ENCODE data around the gene RMP24.
"Not testable (repeated sequence)": the region's sequence is repeated elsewhere in the genome, so short reads cannot be mapped to it uniquely, and the experiment has no call there.

Gene RMP24

GRCh38 chr18:35972197-35973000, at the start of gene RMP24:
Gene RMP24, plus strand, starts transcription at chr18:35972679.
- peak; percentile 87 for DNase-seq (ENCODE audit: low read depth)

DNA sequence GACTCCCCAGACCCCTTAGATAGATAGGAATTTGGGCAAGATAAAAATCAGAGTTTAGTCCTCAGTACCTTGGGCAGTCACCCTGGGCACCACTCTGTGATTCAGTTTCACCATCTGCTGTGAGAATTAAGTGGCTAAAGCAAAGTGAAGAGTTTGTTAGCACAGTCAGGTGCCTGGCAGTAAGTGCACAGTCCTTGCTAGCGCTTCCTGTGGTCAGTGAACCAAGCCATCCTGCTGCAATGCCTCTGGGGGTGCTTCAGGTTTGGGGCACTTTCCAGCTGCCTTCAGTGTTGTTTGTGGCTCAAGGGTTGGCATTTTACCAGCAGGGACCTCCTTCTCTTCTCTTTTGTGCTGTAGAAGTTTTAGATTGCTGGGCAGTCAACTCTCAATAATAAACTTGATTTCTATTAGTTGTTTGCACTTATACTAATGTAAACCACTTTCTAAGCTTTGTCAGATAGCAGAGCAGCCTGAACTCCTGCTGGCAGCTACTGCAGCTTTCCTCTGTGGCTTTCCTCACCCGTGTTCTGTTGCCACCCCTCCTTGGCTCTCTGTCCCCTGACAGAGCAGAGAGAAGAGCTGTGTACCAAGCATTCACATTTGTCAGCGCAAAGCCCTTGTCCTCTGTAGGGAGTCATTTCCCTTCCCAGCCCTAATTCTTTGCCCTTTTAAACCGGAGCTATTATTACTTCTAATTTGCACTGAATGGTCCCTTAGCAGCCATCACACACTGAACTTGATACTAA, 48.4 kb upstream of the RMP24 start:
- DNase-seq (ENCODE audit: low read depth) = no peak

- no peak for DNase-seq (ENCODE audit: low read depth)
Measured at GRCh38 chr18:35926884-35927283, 45.6 kb upstream of the RMP24 start.

DNA sequence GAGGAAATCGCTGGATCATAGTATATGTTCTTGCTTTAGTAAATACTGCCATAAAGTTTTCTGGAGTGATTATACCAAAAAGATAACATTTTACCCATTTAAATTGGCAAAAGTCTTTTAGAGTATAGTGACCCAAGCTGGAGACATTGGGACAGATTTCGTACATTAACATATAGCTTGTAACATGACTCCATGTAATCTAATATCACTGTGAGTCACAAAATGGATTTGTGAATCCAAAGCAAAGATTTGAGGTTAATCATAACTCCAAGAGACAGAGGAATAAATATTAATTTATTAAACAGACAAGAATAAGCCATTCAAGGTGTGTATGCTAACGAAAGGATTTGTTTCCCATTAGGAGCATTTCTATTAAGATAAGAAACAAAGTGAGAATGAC, 45.0 kb upstream of the RMP24 start:
- DNase-seq (ENCODE audit: low read depth) = no peak

GRCh38 chr18:35933982-35934381, 38.5 kb upstream of the RMP24 start:
- DNase-seq (ENCODE audit: low read depth) = no peak

- no peak for DNase-seq (ENCODE audit: low read depth)
Measured at GRCh38 chr18:35934891-35935290, 37.6 kb upstream of the RMP24 start.

GRCh38 chr18:35935805-35936204, 36.7 kb upstream of the RMP24 start:
- DNase-seq (ENCODE audit: low read depth) = no peak

GRCh38 chr18:35936951-35937350, 35.5 kb upstream of the RMP24 start:
- no peak for DNase-seq (ENCODE audit: low read depth)

GRCh38 chr18:35938158-35938557, 34.3 kb upstream of the RMP24 start:
- no peak for DNase-seq (ENCODE audit: low read depth)

GRCh38 chr18:35938562-35938961, 33.9 kb upstream of the RMP24 start:
- DNase-seq (ENCODE audit: low read depth) = no peak

- no peak for DNase-seq (ENCODE audit: low read depth)
Measured at GRCh38 chr18:35939138-35939537, 33.3 kb upstream of the RMP24 start.

DNA sequence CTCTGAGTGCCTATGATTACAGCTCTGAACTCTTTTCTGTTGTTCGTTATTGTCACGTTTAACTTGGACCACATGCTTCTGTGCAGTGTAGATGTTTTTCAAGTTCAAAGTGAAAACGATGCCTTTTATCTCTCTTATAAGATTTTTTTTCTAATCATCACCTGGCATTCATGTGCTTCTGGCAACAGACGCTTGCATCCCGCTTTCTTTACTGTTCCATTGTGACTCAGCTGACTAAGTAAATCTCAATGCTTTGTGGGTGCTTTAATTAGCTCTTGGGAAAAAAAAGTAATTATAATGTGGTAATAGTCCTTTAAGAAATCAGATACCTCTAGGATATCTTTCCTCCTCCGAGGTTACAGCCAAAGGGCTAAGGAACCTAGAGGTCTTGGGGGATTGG, 31.2 kb upstream of the RMP24 start:
- DNase-seq (ENCODE audit: low read depth) = no peak

GRCh38 chr18:35942133-35942532, 30.3 kb upstream of the RMP24 start:
- no peak for DNase-seq (ENCODE audit: low read depth)

- DNase-seq (ENCODE audit: low read depth) = no peak
Measured at GRCh38 chr18:35942661-35943060, 29.8 kb upstream of the RMP24 start.

DNA sequence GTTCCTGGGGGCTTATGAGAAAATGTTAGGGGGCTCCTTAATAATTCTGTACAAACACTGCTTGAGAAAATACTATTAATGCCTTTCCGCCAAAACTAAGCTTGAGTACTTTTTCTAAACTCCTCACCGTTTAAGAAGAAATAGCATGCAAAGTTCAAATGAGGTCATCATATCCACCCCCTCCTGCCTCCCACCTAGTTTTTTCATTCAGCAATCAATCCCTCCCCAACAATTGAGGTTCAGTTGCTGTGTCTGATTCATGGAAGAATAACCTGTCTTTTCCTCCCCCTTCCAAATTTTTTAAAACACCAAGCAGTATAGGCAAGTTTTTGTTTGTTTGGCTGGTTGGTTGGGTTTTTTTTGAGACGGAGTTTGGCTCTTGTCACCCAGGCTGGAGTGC, 24.4 kb upstream of the RMP24 start:
- no peak for DNase-seq (ENCODE audit: low read depth)

DNA sequence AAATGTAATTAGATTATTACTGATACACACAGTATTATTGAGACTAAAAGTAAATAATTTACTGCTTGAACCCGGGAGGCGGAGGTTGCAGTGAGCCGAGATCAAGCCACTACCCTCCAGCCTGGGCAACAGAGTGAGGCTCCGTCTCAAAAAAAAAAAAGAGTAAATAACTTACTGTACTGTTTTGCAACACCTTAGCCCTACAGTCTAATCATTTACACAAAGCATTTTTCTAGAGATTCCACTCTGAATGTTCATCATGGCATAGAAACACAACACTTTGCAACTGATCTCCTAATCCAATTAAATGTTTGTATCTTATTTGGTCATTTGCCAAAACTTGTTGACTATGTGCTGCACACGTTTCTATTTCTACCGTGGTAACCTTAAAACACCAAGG, 23.4 kb upstream of the RMP24 start:
- DNase-seq (ENCODE audit: low read depth) = no peak

GRCh38 chr18:35949903-35950627, 22.4 kb upstream of the RMP24 start:
- DNase-seq (ENCODE audit: low read depth) = peak; percentile 28

DNA sequence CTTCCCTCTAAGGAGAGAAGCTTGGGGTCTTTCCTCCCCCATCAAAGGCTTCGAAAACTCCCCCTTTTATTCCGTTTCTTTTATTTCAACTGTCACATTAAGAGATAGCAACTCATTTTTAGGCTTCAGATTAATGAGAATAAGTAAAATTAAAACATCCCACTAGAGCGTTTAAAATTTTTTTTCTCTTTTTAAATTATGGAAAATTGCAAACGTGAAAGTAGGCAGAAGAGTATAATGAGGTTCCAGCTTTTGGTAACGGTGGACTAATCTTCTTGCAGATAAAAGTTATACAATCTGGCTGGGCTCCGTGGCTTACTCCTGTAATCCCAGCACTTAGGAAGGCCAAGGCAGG, 21.9 kb upstream of the RMP24 start:
- DNase-seq (ENCODE audit: low read depth) = no peak

DNA sequence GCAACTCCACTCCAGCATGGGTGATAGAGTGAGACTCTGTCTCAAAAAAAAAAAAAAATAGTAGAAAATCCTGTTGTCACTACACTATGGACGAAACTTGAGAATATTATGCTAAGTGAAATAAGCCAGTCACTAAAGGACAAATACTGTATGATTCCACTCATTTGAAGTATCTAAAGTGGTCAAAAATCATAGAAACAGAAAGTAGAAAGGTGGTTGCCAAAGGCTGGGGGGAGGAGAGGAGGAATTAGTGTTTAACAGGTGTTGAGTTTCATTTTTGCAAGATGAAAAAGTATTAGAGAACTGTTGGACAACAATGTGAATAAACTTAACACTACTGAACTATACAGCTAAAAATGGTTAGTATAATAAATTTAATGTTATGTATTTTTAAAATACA, 18.8 kb upstream of the RMP24 start:
- no peak for DNase-seq (ENCODE audit: low read depth)

GRCh38 chr18:35956226-35956625, 16.3 kb upstream of the RMP24 start:
- DNase-seq (ENCODE audit: low read depth) = no peak

GRCh38 chr18:35962320-35962719, 10.2 kb upstream of the RMP24 start:
- DNase-seq (ENCODE audit: low read depth) = no peak

DNA sequence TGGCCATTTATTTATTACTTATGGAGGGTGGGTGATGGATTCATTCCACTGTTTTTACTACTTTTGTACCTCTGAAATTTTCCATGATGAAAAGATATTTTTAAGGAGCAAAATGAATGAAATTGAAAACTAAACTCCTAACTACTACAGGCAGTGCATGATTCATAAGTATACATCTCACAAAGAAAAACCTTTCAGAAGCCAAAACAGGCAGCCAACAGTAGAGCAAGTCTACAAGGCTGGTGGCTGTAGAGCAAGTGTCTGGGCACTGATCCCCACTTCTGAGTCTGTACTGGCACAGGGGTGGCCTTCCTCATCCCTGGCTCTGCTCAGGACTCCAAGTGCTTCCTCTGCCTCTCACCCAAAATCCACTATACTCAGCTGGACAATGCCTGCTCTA, 8.2 kb upstream of the RMP24 start:
- DNase-seq (ENCODE audit: low read depth) = no peak

DNA sequence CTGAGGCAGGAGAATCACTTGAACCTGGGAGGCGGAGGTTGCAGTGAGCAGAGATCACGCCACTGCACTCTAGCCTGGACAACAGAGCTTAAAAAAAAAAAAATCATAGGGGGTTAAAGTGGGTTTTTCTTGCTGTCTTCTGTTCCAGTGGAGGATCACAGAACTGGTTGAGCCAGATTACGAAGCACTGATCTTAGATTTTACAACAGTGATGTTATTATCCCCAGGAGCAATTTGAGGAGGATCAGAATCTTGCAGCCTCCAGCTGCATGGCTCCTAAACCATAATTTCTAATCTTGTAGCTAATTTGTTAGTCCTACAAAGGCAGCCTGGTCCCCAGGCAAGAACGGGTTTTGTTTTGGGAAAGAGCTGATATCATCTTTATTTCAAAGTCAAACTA, 4.6 kb upstream of the RMP24 start:
- DNase-seq (ENCODE audit: low read depth) = not testable (repeated sequence)

Measured in stimulated activated CD4-positive, alpha-beta T cell treated with anti-CD3 and anti-CD28 coated beads, Interleukin-2, amount 100 ng/mL, for 4 hours (primary cell).